HG03060 (cell line): ENCODE results near the gene LITAFD.

ENCODE experiments used
- ATAC-seq: cut with Tn5 transposase; IDR thresholded peaks from one replicate; pipeline ENCODE4 v1.9.1; 2021; ENCODE audit warnings: low read depth, moderate number of reproducible peaks; ENCODE audit not compliant: unreplicated experiment

The LITAFD gene

DNA sequence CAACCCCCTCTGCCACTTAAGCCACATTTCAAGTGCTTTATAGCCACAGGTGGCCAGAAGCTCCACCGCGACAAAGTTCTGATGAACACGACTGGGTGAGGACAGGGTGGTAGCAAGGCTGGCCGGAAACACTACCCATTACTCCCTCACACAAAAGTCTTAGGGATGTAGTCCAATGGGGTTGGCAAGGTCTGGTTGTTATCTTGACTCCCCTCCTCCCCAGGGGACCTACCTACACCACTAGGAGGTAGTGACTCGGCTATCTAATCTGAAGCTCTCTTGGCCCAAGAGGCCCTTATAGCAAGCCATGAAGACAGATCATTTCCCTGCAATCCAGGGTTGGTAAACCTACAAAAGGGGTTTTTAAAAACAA is 8.4 kb downstream of the LITAFD start:
- no peak for ATAC-seq

DNA sequence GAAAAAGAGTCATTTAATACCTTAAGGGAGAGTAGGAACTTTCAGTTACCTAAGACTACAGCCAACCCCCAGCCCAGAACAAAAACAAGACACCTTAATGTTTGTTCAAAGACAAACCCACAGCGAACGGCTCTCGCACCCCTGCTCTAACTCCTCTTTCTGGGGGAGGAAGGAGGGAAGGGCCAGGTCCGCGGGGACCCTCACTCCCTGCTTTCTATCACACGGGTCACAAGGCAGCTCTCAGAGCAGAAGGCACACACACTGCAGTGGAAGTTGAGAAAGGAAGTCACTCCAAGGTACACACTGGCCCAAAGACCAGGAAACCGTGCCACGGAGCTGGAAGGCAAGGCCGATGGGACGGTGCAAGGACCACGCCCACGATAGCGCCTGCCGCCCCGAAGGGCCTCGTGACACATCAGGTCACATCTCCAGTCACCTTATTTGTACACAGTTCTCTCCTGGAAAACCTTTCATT is 10.0 kb downstream of the LITAFD start:
- peak; percentile 16 for ATAC-seq

DNA sequence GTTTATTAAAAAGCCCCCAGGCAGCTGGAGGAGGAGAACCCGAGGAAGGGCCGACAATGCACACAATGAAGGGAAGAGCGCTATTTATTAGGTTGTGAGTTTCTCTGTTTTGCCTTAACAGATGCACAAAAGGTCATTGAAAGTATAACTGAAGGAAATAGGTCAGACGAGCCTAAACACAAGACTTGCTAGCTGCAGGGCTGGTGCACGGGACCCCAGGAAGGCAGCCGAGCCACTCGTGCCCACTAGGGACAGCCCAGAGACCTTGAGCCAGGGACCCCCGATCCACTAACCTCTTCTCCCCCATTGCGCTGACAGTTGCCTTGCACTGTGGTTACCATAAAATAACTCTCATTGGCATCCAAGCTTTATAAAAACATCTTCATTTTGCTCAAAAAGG is 11.3 kb downstream of the LITAFD start:
- ATAC-seq: no peak

DNA sequence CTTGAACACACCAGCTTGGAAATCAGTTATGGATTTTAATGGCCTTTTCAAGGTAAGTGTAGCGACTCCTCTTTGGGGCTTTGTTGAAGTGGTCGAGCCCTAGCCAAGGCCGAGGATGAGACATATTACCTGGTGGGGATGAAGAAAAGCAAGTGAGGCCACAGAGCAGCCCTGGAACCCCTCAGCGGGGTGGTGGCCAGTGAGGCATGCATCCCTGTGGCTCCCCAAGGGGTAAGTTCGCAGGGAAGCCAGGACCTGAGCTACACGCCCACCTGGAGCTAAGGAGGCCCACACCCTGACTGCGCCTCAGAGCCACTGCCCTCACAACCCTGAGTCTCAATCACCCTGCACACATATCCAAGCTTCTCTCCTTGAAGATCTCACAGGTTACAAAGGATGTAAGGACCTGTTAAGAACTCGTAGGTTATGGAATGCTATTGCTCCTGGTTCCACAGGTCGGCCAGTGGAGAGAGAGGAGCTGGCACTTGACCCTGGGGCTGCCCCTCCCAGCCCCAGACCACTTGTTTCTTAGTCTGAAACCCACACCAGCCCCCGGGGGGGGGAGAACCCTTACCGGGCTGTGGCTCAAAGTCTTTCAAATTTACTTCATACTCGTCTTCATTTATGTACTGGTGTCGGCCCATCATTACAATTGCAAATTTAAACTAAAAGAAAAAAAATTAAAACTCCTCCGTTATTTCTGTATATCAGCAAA is 12.0 kb downstream of the LITAFD start:
- ATAC-seq: no peak

DNA sequence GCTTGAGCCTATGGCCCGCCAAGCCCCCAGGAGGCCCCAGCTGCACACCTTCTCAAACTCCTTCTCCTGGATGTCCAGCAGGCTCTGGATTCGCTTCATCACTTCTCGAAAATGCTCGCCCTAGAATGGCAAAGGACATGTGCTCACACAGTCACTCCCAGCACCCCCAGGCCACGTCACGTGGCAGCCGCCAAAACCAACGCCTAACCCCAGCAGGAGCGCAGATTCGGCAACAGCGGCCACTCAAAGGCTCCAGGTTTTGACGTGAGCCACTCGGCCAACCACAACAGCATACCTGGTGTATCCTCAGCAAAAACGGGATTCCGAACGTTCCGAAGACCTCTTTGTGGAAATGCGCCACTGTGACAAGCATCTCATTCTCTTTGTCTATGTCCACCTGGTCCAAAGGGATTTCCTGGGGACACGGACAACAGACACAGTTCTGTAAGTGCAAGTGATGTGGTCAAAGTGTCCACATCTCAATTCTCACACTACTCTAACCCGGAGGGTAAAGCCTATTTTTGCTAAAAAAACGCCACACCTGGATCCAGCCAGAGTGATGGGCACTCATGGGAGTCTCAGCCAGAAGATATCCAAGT is 12.7 kb downstream of the LITAFD start:
- ATAC-seq: no peak

DNA sequence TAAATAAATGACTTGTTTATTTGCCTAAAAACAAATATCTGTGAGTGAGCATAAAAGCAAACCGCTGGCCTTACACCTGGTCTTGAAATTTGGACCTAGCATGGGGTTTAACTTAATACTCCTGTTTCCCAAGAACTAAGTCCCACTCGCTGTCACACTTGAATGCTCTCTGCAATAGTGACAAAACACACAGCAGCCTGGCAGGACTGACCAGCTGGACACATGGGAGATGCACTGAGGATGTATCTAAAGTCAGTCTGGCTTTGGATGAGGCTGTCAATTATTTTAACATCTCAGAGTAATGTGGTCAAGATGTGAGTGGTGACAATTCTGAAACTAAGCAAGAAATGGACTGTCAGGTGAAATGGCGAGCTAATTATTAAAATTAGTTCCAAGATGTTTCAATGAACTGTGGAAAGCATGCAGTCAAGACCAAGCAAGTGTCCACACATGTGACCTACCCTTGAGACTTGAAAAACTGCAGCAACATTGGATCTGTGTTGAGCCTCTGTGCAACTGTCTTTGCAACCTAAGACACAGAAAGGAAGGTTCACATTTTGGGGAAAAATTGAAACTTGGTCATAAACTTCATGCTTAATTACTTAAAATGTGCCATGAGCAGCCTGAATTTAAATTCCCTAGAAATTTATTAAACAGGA is 16.6 kb downstream of the LITAFD start:
- ATAC-seq: no peak

DNA sequence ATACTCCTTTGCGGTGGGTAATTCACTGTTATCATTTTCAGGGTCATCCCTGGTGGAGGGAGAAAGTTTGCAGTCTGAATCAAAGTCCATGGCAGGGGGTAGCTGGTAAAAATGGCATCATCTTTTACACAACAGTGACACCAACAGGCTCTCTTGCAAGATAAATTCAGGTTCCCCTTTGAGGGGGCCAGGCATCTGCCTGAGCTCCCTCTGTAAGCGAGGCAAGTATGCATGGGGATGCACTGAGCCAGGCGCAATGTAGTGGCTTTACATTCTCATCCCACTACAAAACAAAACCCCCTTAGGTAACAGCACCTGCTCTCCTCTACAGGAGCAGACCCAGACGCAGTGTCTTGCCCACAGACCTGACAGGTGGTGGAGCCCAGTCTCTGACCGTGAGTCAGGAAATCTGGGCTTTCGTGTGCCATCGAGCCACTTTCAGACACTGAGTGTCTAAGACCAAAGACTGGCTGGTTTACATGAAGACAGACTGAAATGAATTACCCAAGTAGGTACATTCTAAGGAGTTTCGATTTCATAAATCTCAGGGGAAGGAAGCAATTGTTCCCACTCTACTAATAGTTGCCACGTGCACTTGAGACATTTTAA is 17.7 kb downstream of the LITAFD start:
- ATAC-seq: no peak

DNA sequence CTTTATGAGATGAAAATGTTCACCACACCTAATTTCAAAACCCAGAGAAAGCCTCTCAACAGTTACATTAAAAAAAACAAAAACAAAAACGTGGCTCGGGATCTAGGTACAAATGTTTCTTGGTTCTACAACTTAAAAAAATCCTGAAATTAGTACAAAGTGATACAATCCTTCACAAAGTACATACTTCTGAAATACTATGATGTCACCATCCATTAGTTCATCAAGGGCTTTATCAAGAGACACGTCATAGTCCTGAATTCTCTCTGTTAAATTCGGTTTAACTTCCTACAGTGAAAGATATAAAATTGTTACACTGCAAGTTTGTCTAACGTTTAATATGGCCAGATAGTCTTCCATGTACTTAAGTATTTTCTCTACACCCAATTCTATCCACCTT is 18.2 kb downstream of the LITAFD start:
- no peak for ATAC-seq

DNA sequence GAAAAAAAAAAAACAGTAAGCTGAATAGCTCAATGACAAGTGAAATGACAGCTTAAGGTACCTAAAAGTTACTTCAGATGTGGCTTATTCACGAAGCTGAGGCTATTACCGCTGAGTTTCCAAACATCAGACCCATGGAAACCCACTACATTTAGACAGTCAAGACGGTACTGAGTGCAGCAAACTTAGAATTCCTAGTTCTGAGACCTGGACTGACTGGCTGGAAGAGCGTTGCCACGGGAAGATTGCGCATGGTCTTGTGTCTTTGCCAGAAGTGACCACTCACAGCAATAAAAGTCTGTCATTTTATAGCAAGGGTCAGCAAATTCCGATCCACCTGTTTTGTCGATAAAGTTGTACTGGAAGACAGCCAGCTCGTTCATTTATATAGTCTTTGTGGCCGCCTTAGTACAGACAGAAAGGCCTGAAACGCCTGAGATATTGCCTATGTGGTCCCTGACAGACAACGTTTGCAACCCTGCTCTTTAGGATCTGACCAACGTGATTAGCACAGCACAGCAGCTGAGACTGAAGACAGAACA is 19.2 kb downstream of the LITAFD start:
- no peak for ATAC-seq

DNA sequence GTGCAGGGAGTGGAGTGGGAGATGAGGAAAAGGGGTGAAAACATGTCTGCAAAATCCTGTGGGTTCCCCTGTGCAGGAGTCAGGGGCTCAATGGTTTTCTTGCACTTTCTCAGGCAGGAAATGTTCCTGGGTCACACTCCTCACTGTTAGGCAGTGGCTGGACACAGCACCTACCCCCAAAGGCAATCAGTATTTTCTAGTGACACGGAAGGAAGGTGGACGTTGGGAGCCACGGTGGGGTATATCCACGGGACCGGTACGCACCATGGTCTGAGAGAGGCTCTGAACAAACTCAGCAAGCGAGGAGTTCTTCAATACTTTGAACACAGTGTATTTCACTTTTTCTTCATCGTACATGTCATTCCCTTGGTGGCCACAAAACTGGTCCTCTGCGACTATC is 20.9 kb downstream of the LITAFD start:
- ATAC-seq: no peak

DNA sequence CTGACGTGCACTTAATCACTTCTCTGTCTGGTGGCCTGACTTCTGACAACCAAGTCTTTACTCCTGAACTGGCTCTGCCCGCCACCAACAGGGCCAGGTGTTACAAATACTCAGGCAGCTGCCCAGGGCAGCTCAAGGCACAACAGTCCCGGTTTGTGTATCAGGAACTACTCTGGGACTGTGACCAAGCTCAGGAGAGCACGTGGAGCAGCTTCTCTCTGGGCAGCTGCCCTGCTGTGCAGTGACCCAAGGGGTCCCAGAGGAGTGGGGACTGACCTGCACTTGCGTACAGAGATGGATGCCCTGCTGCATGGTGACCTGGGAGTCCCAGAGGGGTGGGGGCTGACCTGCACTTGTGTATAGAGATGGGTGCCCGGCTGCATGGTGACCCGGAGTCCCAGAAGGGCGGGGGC is 21.9 kb downstream of the LITAFD start:
- ATAC-seq: no peak

DNA sequence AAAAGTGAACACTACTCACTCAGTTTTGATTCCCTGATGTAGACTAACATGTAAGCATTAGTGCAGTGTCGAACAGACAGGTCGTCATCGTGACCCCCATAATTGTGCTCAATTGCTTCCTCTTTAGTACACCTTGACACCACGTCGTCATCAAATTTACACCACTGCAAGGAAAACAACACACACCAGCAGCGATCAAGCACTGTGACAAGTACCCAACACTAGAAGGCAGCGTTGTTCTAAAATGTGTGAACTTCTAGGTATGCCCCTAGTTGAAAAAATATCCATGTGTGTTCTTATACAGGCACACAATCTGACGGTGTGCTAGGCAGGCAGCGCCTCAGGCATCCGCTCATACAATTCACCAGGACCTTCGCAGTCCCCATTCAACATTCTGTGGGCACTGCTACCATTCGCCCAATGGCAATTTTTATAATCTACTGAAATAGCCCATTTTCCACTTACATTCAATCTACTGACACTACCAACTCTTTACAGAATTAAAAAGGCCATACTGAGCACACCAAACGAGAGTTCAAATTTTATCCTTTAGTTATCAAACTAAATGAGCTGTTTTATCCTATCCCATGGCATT is 23.1 kb downstream of the LITAFD start:
- ATAC-seq: no peak

DNA sequence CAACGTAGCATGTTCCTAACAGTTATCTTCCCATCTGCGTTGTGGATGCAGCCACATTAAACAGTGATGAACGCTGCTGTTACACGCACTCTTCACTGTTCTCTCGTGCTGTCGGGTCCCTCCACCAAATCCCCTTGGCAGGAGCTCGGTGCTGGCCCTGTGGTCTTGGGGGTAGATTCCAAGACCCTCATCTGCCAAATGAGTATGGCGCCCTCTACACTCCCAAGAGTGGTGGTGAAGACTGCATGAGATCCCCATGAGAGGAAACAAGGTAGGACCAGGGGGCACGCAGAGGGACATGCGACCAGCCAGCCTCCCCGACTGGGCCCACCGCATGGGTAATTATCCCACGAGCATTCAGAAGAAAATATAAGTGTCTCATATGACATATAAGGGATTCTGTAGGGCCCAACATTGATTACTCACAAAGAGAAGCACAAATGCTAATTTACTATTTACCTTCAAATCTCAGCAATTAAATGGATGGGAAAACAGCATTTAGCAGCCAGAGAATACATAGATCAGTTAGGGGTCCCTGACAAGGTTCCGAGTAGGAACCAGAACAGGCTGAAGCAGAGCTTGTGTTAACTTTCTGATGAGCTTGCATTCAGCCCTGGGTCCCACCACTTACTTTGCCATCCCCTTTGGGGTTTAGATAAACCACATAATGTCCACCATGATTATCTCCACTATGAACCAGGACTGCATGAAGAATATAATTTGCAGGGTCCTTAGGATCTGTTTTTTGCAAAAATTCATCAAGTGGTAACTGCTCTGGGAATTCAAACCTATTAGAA is 23.8 kb downstream of the LITAFD start:
- no peak for ATAC-seq

DNA sequence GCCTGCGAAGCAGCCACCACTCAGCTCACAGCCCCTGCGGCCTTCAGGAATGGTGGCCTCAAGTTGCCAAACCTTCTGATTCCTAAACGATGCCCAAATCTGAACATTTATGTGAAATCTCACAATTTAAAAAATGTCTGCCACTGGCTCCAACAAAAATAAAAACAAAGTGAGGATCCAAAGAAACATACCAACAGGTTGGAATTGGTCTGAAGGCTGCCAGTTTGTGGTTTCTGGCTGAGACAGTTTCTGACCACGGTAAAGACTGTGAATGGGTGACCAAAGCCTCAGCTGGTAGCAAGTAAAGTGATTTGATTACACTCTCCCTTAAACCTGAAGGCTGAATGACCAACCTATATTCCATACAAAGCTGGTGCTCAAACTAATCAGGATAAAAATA is 24.9 kb downstream of the LITAFD start:
- no peak for ATAC-seq

DNA sequence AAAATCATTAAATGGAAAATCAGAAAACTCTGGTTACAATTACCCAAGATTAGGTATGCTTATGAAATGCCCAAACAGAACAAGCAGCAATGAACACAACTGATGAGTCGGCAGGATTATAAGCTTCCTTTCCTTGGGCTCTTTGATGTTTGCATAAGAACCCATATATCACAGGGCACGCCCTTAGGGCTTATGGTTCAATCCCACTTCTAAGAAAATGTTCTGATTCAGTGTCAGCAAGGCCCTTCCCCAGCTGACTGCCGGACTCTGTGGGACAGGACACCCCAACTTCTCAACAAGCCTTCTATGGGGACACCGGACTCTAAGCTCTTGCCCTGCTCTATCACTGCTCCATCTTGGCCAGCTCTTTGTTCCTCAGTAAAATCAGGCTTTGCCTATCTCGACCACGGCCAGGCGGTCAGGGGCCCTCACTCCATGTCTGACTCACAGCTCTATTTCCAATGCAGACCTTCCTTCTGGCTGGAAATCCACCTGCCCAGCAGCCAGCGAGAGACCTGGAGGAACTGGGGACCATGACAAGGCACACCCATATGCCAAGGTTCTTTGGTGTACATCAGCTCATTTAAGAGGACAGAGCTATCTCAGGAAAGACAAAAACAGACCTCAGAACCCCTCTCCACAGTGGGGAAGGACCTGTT is 26.8 kb downstream of the LITAFD start:
- ATAC-seq: no peak

DNA sequence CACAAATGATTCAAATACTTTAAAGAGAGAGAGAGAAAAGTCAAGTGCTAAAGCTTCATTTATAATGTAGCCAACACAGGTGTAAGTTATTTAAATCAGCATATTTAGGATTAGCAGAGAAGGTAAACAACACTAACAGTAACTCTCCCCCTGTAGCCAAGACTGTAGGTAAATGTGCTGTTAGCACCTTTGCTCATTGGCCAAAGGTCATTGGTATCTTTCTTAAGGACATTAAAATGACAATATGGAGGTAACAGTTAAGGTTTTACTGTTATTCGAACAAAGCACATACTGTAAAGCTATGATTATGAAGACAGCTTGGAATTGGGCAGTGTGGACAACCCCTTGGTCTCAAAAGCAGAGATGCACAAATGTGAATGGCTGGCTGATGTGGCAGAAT is 28.7 kb downstream of the LITAFD start:
- ATAC-seq: no peak

DNA sequence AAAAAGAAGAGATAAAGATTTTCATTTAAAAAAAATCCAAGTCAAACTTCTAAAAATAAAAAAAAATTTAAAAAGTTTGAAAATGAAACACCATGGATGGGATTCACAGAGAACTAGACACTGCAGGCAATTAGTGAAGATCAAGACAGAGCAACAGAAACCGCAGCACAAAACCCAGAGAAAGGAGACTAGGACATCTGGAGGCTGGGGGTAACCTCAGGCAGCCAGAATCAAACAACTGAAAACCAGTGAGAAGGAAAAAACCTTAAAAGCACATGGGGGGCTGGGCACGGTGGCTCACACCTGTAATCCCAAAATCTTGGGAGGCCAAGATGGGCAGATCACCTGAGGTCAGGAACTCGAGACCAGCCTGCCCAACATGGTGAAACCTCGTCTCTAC is 30.6 kb downstream of the LITAFD start:
- ATAC-seq: no peak

DNA sequence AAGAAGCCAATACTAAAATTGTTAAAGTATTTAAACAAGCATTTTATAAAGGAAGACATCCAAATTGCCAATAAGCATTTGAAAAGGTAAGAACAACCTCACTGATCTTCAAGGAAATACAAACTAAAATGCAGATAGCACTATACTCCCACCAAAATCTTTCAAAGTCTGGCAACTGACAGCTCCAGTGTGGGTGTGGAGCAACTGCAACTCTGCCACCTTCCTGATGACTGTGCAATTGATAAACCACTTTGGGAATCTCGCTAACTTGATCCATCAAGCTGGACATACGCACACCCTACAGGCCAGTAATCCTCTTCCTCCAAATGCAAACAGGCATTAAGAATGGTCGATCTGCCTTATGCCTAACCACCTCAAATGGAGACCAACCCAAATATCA is 31.9 kb downstream of the LITAFD start:
- ATAC-seq: no peak

DNA sequence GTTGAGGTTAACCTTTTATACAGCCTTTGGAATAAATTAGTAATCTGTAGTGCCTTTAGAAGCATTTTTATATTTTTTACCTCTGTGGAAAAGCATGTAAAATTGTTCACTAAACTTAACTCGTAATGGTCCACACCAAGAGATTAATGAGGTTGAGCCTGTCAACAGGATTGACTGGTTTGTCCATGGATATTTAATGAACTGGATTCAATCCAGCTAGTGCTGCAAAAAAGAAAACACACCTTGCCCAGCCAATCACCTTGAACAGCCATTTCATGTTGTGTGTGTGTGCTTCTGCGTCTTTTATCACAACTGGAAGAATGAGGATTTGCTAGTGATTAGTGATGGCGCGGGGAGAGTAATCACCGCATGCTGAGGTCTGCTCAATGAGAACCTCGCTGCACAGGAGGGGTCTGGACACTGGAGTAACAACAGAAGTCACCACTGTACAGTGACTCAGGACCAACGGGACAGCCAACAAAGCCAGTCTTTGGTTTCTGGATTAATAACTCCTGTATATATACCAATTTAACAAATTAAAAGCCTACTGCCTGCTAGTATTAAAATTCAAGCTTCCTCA is 33.7 kb downstream of the LITAFD start:
- ATAC-seq: no peak
